GM12892 (cell line): ENCODE results near the gene NDRG4.

Source experiments
- POLR2A ChIP-seq: IDR thresholded peaks from 2 replicates; pipeline ENCODE4 v1.6.1; 2011; ENCODE audit warnings: low read depth, low read length, control low read depth
- TAF1 ChIP-seq: IDR thresholded peaks from 2 replicates; pipeline ENCODE4 v1.6.1; 2011; ENCODE audit warnings: low read depth, mild to moderate bottlenecking, control low read depth, low read length, borderline replicate concordance

- TF ChIP-seq TAF1 = no peak
- no peak for TF ChIP-seq POLR2A
These were observed 10.3 kb downstream of the NDRG4 start for GRCh38 chr16:58510097-58510775.
